HCT116 (cell line): Measurements from ENCODE around the gene CAPN15. TPM values are rescaled to one million over a fixed set of nuclear protein-coding genes. Genes with fewer than 3 reads are reported as not detected.

Experiments
- ATAC-seq: fragments of 200-7000 bp; cut with Tn5 transposase; 2 replicates; pipeline ENCODE4 v1.9.1; 2020; ENCODE audit warnings: mild to moderate bottlenecking, moderate library complexity
- BruUV-seq: library from RNA; stranded (reverse); fragments of 400-500 nt; replicated peaks from 2 replicates; lab custom pipeline; 2021; lab: Mats Ljungman, UMichigan
- CTCF ChIA-PET: fragments of 300-600 bp; sonication (Branson Sonifier 250); formaldehyde crosslinking; loops from one replicate; lab custom pipeline; 2021; ENCODE audit warnings: antibody characterized with exemption; lab: Charles Lee
- POLR2A ChIA-PET: fragments of 300-600, 350-600 bp; sonication (Branson Sonifier 250); formaldehyde crosslinking; loops from one replicate; lab custom pipeline; 2021; ENCODE audit warnings: antibody characterized with exemption; lab: Charles Lee
- RAD21 ChIA-PET, 2 experiments: fragments of 300-600 bp; sonication (Branson Sonifier 250); formaldehyde crosslinking; loops; one replicate each; lab custom pipeline; 2023; ENCODE audit warnings: low total read pairs in 2 of 2; ENCODE audit not compliant: uncharacterized antibody in 2 of 2, unreplicated experiment in 2 of 2, low non-redundant PET in 1 of 2; lab: Charles Lee
- DNase-seq: peaks from one replicate; pipeline ENCODE4 v3.0.0-alpha.2; 2010; ENCODE audit warnings: low read depth, low spot score
- H2AFZ ChIP-seq: fragments of 200-600 bp; shearing (Covaris generic), sonication (generic); 2 replicates; pipeline ENCODE4 v1.6.1; 2017; ENCODE audit warnings: low read depth, mixed run types, mixed read lengths, antibody characterized with exemption, low read length; ENCODE audit not compliant: poor library complexity, severe bottlenecking
- H3K27ac ChIP-seq: 2 replicates; pipeline ENCODE4 v1.5.1; 2012; ENCODE audit warnings: low read depth, low read length
- H3K27me3 ChIP-seq: fragments of 200-600 bp; sonication (generic); 2 replicates; pipeline ENCODE4 v1.6.1; 2016; ENCODE audit warnings: mixed run types, low read length, mixed read lengths; ENCODE audit not compliant: insufficient read depth
- H3K36me3 ChIP-seq, 2 experiments: fragments of 200-500 bp in 1 of 2; fragments of 200-600 bp in 1 of 2; sonication (Bioruptor generic) in 1 of 2; sonication (generic) in 1 of 2; 2 replicates each; pipeline versions ENCODE4 v1.5.1 to v1.6.1; 2014 to 2016; ENCODE audit warnings: low read length in 2 of 2, inconsistent platforms in 1 of 2, mixed read lengths in 1 of 2, mixed run types in 1 of 2; ENCODE audit not compliant: insufficient read depth in 2 of 2, control insufficient read depth in 1 of 2
- H3K4me1 ChIP-seq, 2 experiments: fragments of 200-600 bp in 1 of 2; sonication (generic) in 1 of 2; 2 replicates each; pipeline versions ENCODE4 v1.5.1 to v1.6.1; 2012 to 2017; ENCODE audit warnings: low read length in 2 of 2, inconsistent platforms in 1 of 2, mild to moderate bottlenecking in 1 of 2, mixed read lengths in 1 of 2, mixed run types in 1 of 2, moderate library complexity in 1 of 2; ENCODE audit not compliant: insufficient read depth in 2 of 2, control insufficient read depth in 1 of 2
- H3K4me2 ChIP-seq: fragments of 200-600 bp; sonication (generic); 2 replicates; pipeline ENCODE4 v1.6.1; 2017; ENCODE audit warnings: mixed run types, low read length, mixed read lengths
- H3K4me3 ChIP-seq, 2 experiments: fragments of 200-600 bp in 1 of 2; sonication (generic) in 1 of 2; replicated peaks in 1 of 2; 2 replicates each; pipeline ENCODE4 v1.5.1; 2011 to 2016; ENCODE audit warnings: low read length in 2 of 2, control low read depth in 1 of 2, low read depth in 1 of 2, mild to moderate bottlenecking in 1 of 2, mixed read lengths in 1 of 2, mixed run types in 1 of 2
- H3K79me2 ChIP-seq: fragments of 200-600 bp; sonication (generic); 2 replicates; pipeline ENCODE4 v1.6.1; 2017; ENCODE audit warnings: mild to moderate bottlenecking, mixed run types, low read length, moderate library complexity, mixed read lengths; ENCODE audit not compliant: insufficient read depth
- H3K9ac ChIP-seq: fragments of 200-600 bp; sonication (generic); 2 replicates; pipeline ENCODE4 v1.6.1; 2016; ENCODE audit warnings: low read length, mixed read lengths
- H3K9me2 ChIP-seq: fragments of 200-600 bp; sonication (generic), shearing (Covaris generic); 2 replicates; pipeline ENCODE4 v1.6.1; 2017; ENCODE audit warnings: mixed run types, mild to moderate bottlenecking, moderate library complexity; ENCODE audit not compliant: insufficient read depth
- H3K9me3 ChIP-seq, 2 experiments: fragments of 200-500 bp in 1 of 2; fragments of 200-600 bp in 1 of 2; sonication (Bioruptor generic) in 1 of 2; sonication (generic) in 1 of 2; 2 replicates each; pipeline ENCODE4 v1.6.1; 2014 to 2017; ENCODE audit warnings: low read length in 2 of 2, mixed read lengths in 2 of 2, inconsistent platforms in 1 of 2, low read depth in 1 of 2, mild to moderate bottlenecking in 1 of 2, mixed run types in 1 of 2, moderate library complexity in 1 of 2; ENCODE audit not compliant: control insufficient read depth in 1 of 2, insufficient read depth in 1 of 2
- H4K20me1 ChIP-seq: fragments of 200-600 bp; sonication (generic), shearing (Covaris generic); 2 replicates; pipeline ENCODE4 v1.6.1; 2017; ENCODE audit warnings: mixed run types, mild to moderate bottlenecking, moderate library complexity; ENCODE audit not compliant: insufficient read depth
- CEBPB ChIP-seq: IDR thresholded peaks from 2 replicates; pipeline ENCODE4 v1.6.1; 2012; ENCODE audit warnings: low read depth
- CTCF ChIP-seq, 3 experiments: fragments of 200-600 bp in 1 of 3; sonication (generic) in 1 of 3; IDR thresholded peaks in 2 of 3; conservative IDR thresholded peaks in 1 of 3; 2 replicates each; pipeline ENCODE4 v1.5.1; 2012 to 2017; ENCODE audit warnings: low read depth in 2 of 3, low read length in 2 of 3, antibody characterized with exemption in 1 of 3, borderline replicate concordance in 1 of 3, control low read depth in 1 of 3, mild to moderate bottlenecking in 1 of 3, mixed read lengths in 1 of 3, mixed run types in 1 of 3, moderate library complexity in 1 of 3; ENCODE audit not compliant: insufficient read depth in 1 of 3
- ELF1 ChIP-seq: IDR thresholded peaks from 2 replicates; pipeline ENCODE4 v1.6.1; 2012; ENCODE audit warnings: low read depth, borderline replicate concordance
- FOSL1 ChIP-seq: IDR thresholded peaks from 2 replicates; pipeline ENCODE4 v1.6.1; 2012; ENCODE audit warnings: low read depth
- JUND ChIP-seq: IDR thresholded peaks from 2 replicates; pipeline ENCODE4 v1.6.1; 2012
- MAX ChIP-seq: IDR thresholded peaks from 2 replicates; pipeline ENCODE4 v1.6.1; 2012
- SIN3A ChIP-seq: IDR thresholded peaks from 2 replicates; pipeline ENCODE4 v1.6.1; 2012; ENCODE audit warnings: low read depth
- SRF ChIP-seq: IDR thresholded peaks from 2 replicates; pipeline ENCODE4 v1.6.1; 2012; ENCODE audit warnings: low read depth
- TCF7L2 ChIP-seq: IDR thresholded peaks from 2 replicates; pipeline ENCODE4 v1.7.0; 2011; ENCODE audit warnings: borderline replicate concordance, inconsistent platforms; ENCODE audit not compliant: insufficient read depth, insufficient read length; ENCODE audit errors: extremely low read depth
- ZFX ChIP-seq: fragments of 450-650 bp; IDR thresholded peaks from 2 replicates; pipeline ENCODE4 v1.6.1; 2017
- ZNF274 ChIP-seq: fragments of 200-500 bp; sonication (Bioruptor generic); IDR thresholded peaks from 2 replicates; pipeline ENCODE4 v1.6.1; 2014; ENCODE audit warnings: mild to moderate bottlenecking, low read depth, low read length, inconsistent platforms
- intact Hi-C: fragments of 100-400 bp; cut with micrococcal nuclease; formaldehyde crosslinking; loops from 2 replicates; pipeline ENCODE4 v1.10.0; 2022
- total RNA-seq: library from RNA; stranded (reverse); gene quantifications from one replicate; pipeline ENCODE4 v1.2.1, GENCODE V29; 2021; ENCODE audit not compliant: unreplicated experiment

The CAPN15 gene
- total RNA-seq, 1 experiment from 2014 or later, result 39.0 TPM

- Histone ChIP-seq H3K27me3 (no peaks in the 10 kb centered on the region), H3K27ac (no peak overlapping the region), H3K4me2 (no peak overlapping the region), H3K9ac (no peak overlapping the region), H3K9me3 (no peaks in the 10 kb centered on the region), H2AFZ (no peak overlapping the region), H3K9me2 (no peaks in the 10 kb centered on the region), H4K20me1 (no peaks in the 10 kb centered on the region), H3K4me1 (no peaks in the 10 kb centered on the region), H3K79me2 (no peaks in the 10 kb centered on the region), H3K36me3 (no peaks in the 10 kb centered on the region), H3K4me3 (no peak overlapping the region)
- ChIA-PET POLR2A (no interaction called here), CTCF (no interaction called here), RAD21 (no interaction called here)
- ATAC-seq (no peak), DNase-seq (no peak)
- BruUV-seq, result no TSS peak
- intact Hi-C loops, result no loop called here
- no peak for TF ChIP-seq ZFX
- TF ChIP-seq SRF, result no peak
- TF ChIP-seq TCF7L2, result no peak
- no peak for TF ChIP-seq CTCF (IDR thresholded peaks at IDR 0.05 in 2 of 3, conservative IDR thresholded peaks at IDR 0.05 in 1 of 3; ENCODE audit: borderline replicate concordance in 1 of 3, insufficient read depth in 1 of 3, low read depth in 2 of 3, low read length in 2 of 3)
- TF ChIP-seq FOSL1, result no peak
- no peak for TF ChIP-seq JUND
- TF ChIP-seq ELF1, result no peak
- no peak for TF ChIP-seq MAX
- TF ChIP-seq ZNF274, result no peak
- no peak for TF ChIP-seq CEBPB
- no peak for TF ChIP-seq SIN3A
These were observed 17.3 kb upstream of the CAPN15 start for GRCh38 chr16:510066-510825.
